Frontal cortex (tissue), 4 donors: Measurements from ENCODE around the gene DLX5. TPM values are rescaled to one million over a fixed set of nuclear protein-coding genes. Genes with fewer than 3 reads are reported as not detected.
"Not testable (repeated sequence)": the region's sequence is repeated elsewhere in the genome, so short reads cannot be mapped to it uniquely, and the experiment has no call there.

Experiments
- DNase-seq, 2 donors: peaks; one replicate each; pipeline ENCODE4 v3.0.0; 2012; ENCODE audit warnings: low spot score in 2 of 2
- FAIRE-seq: peaks from 2 replicates; lab custom pipeline; 2012; peaks lifted over from hg19 to GRCh38; lab: Jason Lieb, UNC
- total RNA-seq: library from RNA; depleted of rRNA; stranded (reverse); fragments of >200 nt; gene quantifications from one replicate; pipeline ENCODE4 v1.2.3, GENCODE V29; 2014
- donor health status: control.
- donor health status: control.
- donor health status: control.

Gene DLX5
- total RNA-seq: 2.9 TPM

DNA sequence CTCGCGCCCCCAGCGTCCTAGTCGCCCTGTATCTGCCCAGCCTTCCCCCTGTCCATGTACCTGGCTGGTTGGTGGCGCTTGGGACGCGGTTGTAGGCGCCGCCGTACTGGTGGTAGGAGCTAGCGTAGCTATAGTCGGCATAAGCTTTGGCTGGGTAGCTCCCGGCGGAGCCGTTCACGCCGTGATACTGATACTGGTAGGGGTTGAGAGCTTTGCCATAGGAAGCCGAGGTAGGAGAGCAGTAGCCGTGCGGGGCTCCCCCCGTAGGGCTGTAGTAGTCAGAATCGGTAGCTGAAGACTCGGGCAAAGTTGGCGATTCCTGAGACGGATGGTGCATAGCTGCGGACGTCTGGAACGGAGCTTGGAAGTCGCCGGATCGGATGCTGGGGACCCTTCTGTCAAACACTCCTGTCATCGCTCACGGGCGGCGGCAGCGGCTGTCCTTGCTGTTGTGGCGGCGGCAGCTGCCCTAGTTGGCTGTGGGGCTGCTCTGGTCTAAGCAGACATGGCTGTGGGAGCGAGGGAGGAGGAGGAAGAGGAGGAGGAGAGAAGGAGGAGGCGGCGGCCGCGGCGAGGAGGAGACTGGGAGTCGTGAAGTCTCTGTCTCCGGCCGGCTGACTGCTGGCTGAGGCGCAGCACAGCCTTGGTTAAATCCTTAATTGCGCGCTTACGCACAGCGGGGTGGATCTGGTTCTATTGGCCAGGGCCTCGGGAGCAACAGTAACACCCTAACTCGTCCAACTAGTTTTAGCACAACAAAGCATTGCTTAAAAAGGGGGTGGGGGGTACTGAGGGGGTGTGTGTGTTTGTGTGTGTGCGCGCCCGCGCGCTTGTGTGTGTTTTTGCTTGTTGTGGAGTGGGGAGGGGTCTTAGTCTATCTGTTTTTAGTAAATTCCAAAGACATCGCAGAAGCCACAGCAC lies at the start of gene DLX5:
Gene DLX5, minus strand, starts transcription at position 623 of the 921 bp plus-strand sequence. Its CDS starts 208 bp downstream, at position 415.
- DNase-seq (no peak), FAIRE-seq (no peak)

GRCh38 chr7:97072025-97072424 lies 47.4 kb upstream of the DLX5 start:
- FAIRE-seq, DNase-seq: not testable (repeated sequence)

DNA sequence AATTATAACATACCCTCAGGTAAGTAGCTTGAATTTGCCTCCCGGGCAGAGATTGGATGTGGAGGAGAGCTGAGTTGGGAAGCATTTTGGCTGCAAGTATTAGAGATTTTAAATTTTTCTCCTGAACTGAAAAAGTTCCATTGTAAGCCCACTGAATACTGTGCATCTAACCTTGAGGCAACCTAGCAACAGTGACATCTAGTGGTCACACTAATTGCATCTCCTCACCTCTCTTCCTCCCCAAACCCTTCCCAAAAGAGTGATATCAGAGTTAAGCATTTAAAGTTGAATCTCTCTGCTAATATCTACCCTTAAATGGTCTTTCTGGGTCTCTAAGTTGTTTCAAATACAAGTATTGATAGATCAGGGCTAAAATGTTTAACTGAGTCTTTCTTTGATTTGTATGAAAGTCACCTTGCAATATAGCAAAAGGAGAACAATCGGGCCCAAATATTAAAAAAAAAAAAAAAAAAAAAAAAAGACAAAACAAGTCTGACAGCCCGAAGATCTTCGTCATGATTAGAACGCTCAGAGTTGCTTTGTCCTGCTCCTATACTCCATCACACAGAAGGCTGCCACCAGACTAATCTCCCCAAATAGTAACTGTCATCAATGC lies 40.4 kb upstream of the DLX5 start:
- FAIRE-seq (no peak), DNase-seq (peak in 1 of 2 donors; percentile 42)

DNA sequence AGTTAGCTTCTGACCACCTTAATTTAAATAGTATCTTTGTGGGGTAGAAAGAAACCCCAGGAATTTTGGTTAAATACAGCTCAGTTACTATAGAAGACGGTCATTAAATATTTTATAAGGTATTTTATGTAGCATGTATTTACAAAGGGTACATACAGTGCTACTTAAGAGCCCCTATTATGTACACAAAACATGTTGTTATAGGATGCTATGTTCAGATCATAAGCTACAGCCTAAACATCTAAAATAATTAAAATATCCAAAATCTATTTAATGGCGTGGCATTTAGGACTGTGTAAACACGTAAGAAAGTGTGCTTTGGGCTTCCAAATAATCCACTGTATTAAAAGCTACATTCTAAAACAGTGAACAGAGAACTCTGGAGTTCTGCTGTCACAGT lies 39.4 kb upstream of the DLX5 start:
- DNase-seq: no peak

DNA sequence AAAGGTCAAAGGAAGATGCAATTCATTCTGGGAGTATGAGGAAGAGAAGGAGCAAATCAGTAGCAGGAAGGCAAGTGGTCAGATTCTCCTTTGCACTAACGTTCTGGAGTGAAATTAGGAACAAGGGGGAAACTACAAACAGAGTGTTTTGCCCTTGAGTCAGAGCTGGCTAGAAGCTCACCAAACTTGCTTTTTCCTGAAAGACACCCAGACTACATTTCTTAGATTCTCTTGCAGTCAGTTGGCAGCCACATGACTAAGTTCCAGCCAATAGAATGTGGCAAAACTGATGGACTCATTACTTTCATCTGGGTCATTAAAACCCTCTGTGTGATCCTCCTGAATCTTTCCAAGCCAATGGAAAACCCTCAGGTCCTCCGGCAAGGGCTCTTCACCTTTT lies 18.6 kb upstream of the DLX5 start:
- DNase-seq (no peak), FAIRE-seq (no peak)

More for the DNA sequence above, 39.4 kb upstream of the DLX5 start:
- FAIRE-seq: no peak

- DNase-seq (no peak), FAIRE-seq (no peak)
These were observed 14.9 kb upstream of the DLX5 start for GRCh38 chr7:97039374-97040065.

DNA sequence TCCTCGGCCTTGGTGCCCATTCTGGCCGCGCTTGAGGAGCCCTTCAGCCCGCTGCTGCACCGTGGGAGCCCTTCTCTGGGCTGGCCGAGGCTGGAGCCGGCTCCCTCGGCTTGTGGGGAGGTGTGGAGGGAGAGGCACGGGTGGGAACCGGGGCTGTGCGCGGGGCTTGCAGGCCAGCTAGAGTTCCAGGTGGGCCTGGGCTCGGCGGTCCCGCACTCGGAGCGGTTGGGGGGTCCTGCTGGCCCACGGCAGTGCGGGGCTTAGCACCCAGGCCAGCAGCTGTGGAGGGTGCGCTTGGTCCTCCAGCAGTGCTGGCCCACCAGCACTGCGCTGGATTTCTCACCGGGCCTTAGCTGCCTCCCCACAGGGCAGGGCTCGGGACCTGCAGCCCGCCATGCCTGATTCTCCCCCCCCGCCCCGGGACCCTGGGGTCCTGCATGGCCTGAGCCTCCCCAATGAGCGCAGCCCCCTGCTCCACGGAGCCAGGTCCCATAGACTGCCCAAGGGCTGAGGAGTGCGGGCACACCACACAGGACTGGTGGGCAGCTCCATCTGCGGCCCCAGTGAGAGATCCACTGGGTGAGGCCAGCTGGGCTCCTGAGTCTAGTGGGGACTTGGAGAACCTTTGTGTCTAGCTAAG lies 9.7 kb upstream of the DLX5 start:
- not testable (repeated sequence) for DNase-seq, FAIRE-seq

DNA sequence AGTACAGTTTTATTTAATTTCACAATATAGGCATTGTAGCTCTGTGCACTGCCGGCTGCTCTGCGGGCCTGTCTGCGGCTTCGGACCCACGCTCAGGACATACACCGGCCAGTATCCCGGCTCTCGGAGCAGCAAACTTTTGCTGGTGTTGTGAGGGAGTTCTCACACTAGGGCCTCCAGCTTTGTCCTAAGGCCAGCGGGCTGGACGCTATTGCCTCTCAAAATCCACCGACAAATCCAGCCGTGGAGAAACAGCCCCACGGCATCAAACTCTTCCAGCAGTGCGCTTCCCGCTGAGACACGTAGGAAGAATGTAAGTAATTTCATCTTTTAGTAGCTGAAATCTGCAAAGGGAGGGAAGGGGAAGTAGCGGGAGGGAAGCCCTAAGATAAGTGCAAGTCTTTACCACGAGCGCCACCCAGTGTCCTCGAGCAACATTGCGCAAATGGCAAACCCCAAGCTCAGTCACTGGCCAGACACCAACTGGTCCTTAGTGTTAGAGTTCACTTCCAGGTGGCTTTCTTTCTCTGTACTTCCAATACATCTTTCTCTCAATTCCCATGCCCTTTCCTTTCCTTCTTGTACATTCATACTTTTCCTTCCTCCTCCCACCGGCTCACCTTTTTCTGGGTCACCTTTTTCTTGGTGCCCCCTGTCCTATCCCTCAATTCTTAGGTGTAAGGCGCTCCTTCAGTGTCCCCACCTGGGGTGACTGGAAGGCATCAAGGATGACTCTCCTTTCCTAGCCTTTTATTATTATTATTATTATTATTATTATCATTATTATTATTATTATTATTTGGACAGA lies 3.0 kb upstream of the DLX5 start:
- FAIRE-seq (no peak), DNase-seq (peak; percentile 73 to 77)

DNA sequence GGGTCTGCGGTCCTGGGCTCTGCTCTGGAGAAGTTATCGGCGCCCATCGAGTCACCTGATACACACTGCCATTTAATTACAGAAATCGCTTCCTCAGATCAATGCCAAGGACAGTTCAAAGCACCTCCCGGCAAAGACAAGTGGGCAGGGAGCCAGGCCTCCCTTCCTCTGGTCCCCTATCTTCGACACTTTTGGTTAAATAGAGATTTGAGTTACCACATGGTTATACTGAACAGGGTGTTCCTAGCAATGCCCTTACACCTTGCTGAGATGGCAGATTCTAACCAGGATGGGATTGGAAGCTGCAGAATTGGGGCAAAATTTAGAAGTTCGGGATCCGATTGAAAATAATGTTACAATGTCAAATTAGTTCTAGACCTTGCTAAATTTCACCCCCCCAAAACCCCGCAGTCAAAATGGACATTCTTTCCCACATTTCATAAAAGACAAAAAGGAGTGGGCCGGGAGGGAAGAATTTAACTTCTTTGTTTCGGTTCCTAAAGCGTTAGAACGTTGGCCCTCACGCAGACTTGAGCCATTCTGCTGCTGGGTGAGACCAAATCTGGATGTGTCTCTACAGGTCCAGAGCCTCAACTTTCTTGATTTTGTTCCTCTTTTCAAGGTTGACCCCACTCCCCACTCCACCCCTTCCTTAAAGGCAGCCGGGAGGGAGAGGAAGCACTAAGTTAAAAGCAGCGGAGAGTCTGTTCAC lies 2.2 kb upstream of the DLX5 start:
- DNase-seq: no peak
- FAIRE-seq: no peak

DNA sequence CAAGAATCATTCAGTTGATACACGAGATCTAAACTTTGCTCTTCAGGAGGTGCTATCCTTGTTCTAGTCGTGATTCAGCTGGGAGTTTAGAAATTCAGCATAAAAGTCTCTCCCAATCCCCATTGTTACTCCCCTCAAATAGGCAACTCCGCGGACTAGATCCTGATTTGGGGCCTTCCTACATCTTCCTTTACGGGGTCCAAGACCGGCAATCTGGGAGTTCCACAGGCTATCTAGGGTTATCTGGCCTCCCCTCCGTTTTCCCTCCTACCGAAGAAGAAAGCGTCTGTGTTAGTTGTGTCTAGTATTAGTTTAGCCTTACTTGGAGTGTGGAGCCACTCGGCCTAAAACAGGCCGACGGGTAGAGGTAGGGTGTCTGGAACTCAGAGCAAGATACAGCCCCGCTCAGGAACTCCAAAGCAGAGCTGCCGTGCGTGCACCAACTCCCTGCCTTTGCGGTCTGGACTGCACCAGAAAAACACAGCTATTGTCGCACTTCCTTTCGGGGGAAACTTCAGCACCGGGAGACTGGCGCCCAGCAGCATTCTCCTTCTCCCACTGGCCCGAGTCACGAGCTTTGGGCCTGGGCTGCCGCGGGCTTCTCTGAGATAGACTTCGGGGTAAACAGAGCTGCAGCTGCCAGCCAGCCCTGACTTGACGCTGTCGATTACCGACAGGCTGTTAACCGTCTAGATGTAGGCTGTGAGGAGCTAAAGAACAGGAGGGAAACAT lies 1.5 kb upstream of the DLX5 start:
- DNase-seq (no peak), FAIRE-seq (no peak)

DNA sequence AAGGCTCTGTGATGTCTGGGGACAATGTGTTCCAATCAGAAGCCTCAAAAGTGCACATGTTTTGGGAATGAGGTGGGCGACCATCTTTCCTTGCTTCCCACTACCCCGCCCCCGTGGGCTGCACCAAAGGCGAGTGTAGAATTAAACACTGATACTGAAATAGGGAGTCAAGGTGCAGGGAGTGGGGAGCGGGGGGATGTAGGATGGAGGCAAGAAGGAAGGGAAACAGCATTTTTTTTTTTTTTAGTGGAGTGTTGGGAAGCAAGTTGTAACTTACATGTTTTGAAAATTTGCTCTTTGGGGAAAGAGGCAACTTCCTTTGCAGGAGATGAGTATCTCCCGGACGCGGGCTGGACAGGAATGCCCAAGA lies 484 bp upstream of the DLX5 start:
- DNase-seq (no peak), FAIRE-seq (no peak)

DNA sequence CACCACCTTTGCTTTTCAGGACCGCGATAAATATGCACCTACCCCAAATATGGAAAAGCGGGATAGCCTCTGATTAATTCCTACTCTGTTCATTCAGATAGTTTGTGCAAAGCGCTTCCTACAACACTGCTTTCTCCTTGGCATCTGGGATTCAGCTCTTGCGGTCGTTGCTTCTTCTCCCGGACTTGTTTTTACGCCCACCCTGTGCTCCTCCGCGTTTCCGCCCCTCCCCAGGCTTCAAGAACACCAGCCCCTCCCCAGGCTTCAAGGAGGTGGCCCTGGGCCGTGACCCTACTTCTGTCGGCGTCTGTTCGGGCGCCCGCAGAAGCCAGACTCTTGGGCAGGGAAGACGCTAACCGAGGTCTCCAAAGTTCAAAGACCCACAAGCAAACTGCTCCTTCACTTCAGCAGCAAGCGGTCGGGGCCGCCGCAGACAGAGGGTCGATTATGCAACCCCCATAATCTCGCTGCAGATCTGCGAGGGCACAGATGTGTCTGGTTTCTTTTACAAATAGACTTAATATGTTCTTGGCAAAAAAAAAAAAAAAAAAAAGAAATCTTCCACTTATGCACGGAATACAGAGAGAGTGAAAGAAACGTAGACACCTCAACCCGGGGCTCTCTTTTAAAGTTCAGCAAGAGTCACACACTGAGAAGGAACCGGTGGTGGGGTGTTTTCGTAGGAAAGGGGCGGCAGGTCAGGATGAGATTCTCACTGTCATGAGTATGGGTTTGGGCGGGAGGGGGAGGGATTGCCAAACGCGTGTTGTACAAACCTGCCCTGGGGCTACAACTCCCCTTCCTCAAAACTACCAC lies 1.9 kb downstream of the DLX5 start:
- no peak for FAIRE-seq
- DNase-seq: no peak

GRCh38 chr7:97021747-97022490 lies 2.7 kb downstream of the DLX5 start:
- no peak for FAIRE-seq
- no peak for DNase-seq

DNA sequence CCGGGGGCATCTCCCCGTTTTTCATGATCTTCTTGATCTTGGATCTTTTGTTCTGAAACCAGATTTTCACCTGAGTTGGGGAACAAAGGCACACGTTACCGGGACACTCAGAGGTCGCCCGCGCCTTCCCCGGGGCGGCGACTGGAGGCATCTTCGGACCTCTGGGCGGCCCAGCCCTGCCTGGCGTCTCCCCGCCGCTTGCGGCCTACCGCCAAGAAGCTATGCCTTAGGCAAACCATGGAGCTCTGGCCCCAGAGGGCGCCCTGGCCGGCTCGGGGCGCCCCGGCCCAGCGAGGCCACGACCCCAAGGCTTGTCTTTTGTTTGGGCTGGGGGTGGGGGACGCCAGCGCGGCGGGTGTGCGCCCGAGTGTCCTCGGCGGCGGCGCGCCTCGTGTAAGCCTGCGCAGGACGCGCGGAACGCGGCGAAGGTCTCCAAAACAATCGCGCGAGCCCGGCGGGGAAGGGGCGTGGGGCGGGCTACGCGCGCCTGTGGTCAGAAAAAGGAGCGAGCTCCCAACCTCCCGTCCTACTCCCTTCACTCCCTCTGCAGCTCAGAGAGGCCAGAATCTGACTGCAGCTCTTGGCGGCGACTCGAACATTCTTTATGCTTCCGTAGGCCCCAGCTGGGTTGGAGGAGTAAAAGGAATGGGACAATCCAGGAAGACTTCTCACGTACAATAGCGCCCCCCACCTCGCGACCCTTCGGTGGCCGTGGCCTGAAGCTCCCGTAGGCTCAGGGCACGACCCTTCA lies 3.5 kb downstream of the DLX5 start:
- DNase-seq: no peak
- FAIRE-seq: no peak

DNA sequence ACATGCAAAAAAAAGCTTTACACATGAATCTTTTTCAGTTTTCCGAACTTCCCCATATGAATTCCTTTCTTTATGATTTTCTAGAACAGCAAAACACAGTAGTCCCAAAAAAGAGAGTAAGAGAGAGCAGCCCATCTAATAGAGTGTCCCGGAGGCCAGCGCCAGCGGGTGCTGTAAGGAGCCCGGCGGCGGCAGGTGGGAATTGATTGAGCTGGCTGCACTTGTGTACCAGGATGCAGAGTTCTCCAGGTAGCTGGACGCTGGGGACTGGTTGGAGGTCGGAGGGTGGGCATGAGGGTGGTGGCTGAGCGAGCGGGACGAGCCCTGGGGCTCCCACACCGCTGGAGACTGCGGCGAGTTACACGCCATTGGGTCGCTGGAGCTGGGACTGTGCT lies 4.0 kb downstream of the DLX5 start:
- DNase-seq: no peak
- no peak for FAIRE-seq

DNA sequence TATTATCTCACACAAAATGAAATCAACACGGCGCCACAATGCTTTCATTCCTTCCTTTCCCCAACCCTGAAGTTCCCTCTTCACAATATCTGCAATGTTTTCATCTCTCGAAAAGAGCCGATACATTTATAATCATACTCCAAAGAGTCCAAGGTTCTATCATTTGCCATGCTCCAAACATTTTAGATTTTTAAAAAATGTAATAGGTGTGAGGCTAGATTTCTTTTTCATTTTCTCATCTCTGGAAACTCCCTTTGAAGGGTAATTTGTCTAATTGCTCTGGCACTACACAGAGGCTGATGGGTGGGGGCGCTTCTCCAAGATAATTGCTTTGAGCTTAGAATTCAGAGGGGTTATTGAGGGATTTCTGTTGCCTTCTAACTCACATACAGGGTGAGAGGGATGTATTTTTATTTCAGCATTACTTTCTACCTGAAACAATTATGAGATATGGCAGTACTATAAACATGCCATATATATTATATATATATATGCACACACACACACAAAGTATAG lies 4.9 kb downstream of the DLX5 start:
- FAIRE-seq: no peak
- no peak for DNase-seq
